Stimulated activated naive CD4-positive, alpha-beta T cell (primary cell): Measurements from ENCODE around the gene EFTUD2.

Experiments used
- DNase-seq, 6 experiments: peaks; one replicate each; lab custom pipeline; 2025; lab: John Stamatoyannopoulos, UW

EFTUD2 gene

GRCh38 chr17:44910231-44911106 is 11.2 kb upstream of the EFTUD2 start:
- DNase-seq = no peak

GRCh38 chr17:44909681-44910144 is 10.5 kb upstream of the EFTUD2 start:
- DNase-seq = no peak

GRCh38 chr17:44908761-44909326 is 9.6 kb upstream of the EFTUD2 start:
- DNase-seq = no peak

- DNase-seq = no peak
Measured at GRCh38 chr17:44907729-44908470, 8.7 kb upstream of the EFTUD2 start.

- no peak for DNase-seq
Measured at GRCh38 chr17:44906763-44907728, 7.8 kb upstream of the EFTUD2 start.

GRCh38 chr17:44906010-44906646 is 6.9 kb upstream of the EFTUD2 start:
- no peak for DNase-seq

GRCh38 chr17:44905006-44906000 is 6.1 kb upstream of the EFTUD2 start:
- no peak for DNase-seq

- no peak for DNase-seq
Measured at GRCh38 chr17:44904001-44904984, 5.0 kb upstream of the EFTUD2 start.

- DNase-seq = no peak
Measured at GRCh38 chr17:44903012-44903685, 3.9 kb upstream of the EFTUD2 start.

GRCh38 chr17:44902135-44902760 is 3.0 kb upstream of the EFTUD2 start:
- no peak for DNase-seq

- DNase-seq = no peak
Measured at GRCh38 chr17:44901411-44901921, 2.2 kb upstream of the EFTUD2 start.

GRCh38 chr17:44900894-44901293 is 1.6 kb upstream of the EFTUD2 start:
- no peak for DNase-seq

- DNase-seq = no peak
Measured at GRCh38 chr17:44898768-44899073, 524 bp downstream of the EFTUD2 start.

- no peak for DNase-seq
Measured at GRCh38 chr17:44894642-44895041, 4.6 kb downstream of the EFTUD2 start.

- no peak for DNase-seq
Measured at GRCh38 chr17:44892250-44892649, 7.0 kb downstream of the EFTUD2 start.

GRCh38 chr17:44889003-44889402 is 10.2 kb downstream of the EFTUD2 start:
- DNase-seq = no peak
